H1 (cell line): ENCODE data around the gene KANSL3.

Experiments
- CEBPB ChIP-seq: IDR thresholded peaks from 2 replicates; pipeline ENCODE4 v1.6.1; 2012; ENCODE audit warnings: low read depth, low read length
- CTCF ChIP-seq, 3 experiments: IDR thresholded peaks; 1 replicate in 2 of 3; 2 replicates in 1 of 3; pipeline versions ENCODE4 v1.5.1 to v1.6.1; 2011; ENCODE audit warnings: low read length in 3 of 3, mild to moderate bottlenecking in 3 of 3, inconsistent platforms in 2 of 3, low read depth in 1 of 3, moderate library complexity in 1 of 3; ENCODE audit not compliant: insufficient read depth in 1 of 3; ENCODE audit errors: control extremely low read depth in 1 of 3
- EZH2 ChIP-seq: fragments of 200-600 bp; sonication (generic); IDR thresholded peaks from 2 replicates; pipeline ENCODE4 v1.7.1; 2012; ENCODE audit warnings: low read depth, mild to moderate bottlenecking, moderate library complexity, low read length, inconsistent platforms; ENCODE audit not compliant: severe bottlenecking
- KDM1A ChIP-seq: fragments of 200-600, 300-600 bp; sonication (generic); IDR thresholded peaks from 2 replicates; pipeline ENCODE4 v1.7.1; 2016; ENCODE audit warnings: mild to moderate bottlenecking, low read length, borderline replicate concordance
- POLR2A ChIP-seq, 2 experiments: IDR thresholded peaks; 1 replicate in 1 of 2; 2 replicates in 1 of 2; pipeline ENCODE4 v1.6.1; 2011; ENCODE audit warnings: low read depth in 2 of 2, low read length in 2 of 2, mild to moderate bottlenecking in 2 of 2; ENCODE audit errors: control extremely low read depth in 1 of 2
- POLR2AphosphoS5 ChIP-seq: IDR thresholded peaks from 2 replicates; pipeline ENCODE4 v1.6.1; 2011; ENCODE audit warnings: low read depth, low read length
- SP1 ChIP-seq: IDR thresholded peaks from 2 replicates; pipeline ENCODE4 v1.6.1; 2011; ENCODE audit warnings: low read depth, low read length
- SP2 ChIP-seq: IDR thresholded peaks from 2 replicates; pipeline ENCODE4 v1.6.1; 2012; ENCODE audit warnings: mild to moderate bottlenecking, low read length, inconsistent platforms

- TF ChIP-seq CTCF (IDR thresholded peaks at IDR 0.05; ENCODE audit: control extremely low read depth in 1 of 3, insufficient read depth in 1 of 3, low read depth in 1 of 3, low read length in 3 of 3) = no peak
- TF ChIP-seq POLR2A (IDR thresholded peaks at IDR 0.05; ENCODE audit: control extremely low read depth in 1 of 2, low read depth in 2 of 2, low read length in 2 of 2) = no peak
- TF ChIP-seq EZH2 = no peak
- TF ChIP-seq POLR2AphosphoS5 = no peak
- no peak for TF ChIP-seq KDM1A
- TF ChIP-seq SP2 = no peak
- no peak for TF ChIP-seq CEBPB
- TF ChIP-seq SP1 = no peak
These were observed 80.1 kb downstream of the KANSL3 start for GRCh38 chr2:96558061-96558460.
